ENCODE results near the gene SRC.

Gene SRC

GRCh38 chr20:37340998-37341397 lies 4.9 kb upstream of the SRC start:
- TF ChIP-seq TAF1 (IDR thresholded peaks at IDR 0.05; ENCODE audit: low read depth, low read length) = no peak
- TF ChIP-seq PAX5 (IDR thresholded peaks at IDR 0.05; ENCODE audit: insufficient read depth, low read length, severe bottlenecking) = no peak
- no peak for TF ChIP-seq POU2F2 (IDR thresholded peaks at IDR 0.05; ENCODE audit: low read depth, low read length)
- TF ChIP-seq SPI1 (IDR thresholded peaks at IDR 0.05; ENCODE audit: low read depth, low read length) = no peak
- TF ChIP-seq POLR2A (IDR thresholded peaks at IDR 0.05; ENCODE audit: low read depth, low read length) = no peak
- TF ChIP-seq POLR2AphosphoS5 (IDR thresholded peaks at IDR 0.05; ENCODE audit: low read depth, low read length) = no peak
- no peak for FAIRE-seq
- DNase-seq (ENCODE audit: insufficient read length, low spot score) = no peak

- TF ChIP-seq PAX5 (IDR thresholded peaks at IDR 0.05; ENCODE audit: insufficient read depth, low read length, severe bottlenecking) = no peak
- no peak for TF ChIP-seq SPI1 (IDR thresholded peaks at IDR 0.05; ENCODE audit: low read depth, low read length)
- TF ChIP-seq POLR2A (IDR thresholded peaks at IDR 0.05; ENCODE audit: low read depth, low read length) = no peak
- no peak for TF ChIP-seq POLR2AphosphoS5 (IDR thresholded peaks at IDR 0.05; ENCODE audit: low read depth, low read length)
- TF ChIP-seq TAF1 (IDR thresholded peaks at IDR 0.05; ENCODE audit: low read depth, low read length) = no peak
- no peak for TF ChIP-seq POU2F2 (IDR thresholded peaks at IDR 0.05; ENCODE audit: low read depth, low read length)
- no peak for FAIRE-seq
Measured at GRCh38 chr20:37341632-37342031, 4.3 kb upstream of the SRC start.

GRCh38 chr20:37342231-37343177 lies 3.4 kb upstream of the SRC start:
- no peak for DNase-seq (ENCODE audit: insufficient read length, low spot score)
- no peak for TF ChIP-seq TAF1 (IDR thresholded peaks at IDR 0.05; ENCODE audit: low read depth, low read length)
- FAIRE-seq = peak; percentile 38

More at GRCh38 chr20:37341632-37342031, 4.3 kb upstream of the SRC start:
- no peak for DNase-seq (ENCODE audit: insufficient read length, low spot score)

- DNase-seq (ENCODE audit: insufficient read length, low spot score) = no peak
- TF ChIP-seq POLR2AphosphoS5 (IDR thresholded peaks at IDR 0.05; ENCODE audit: low read depth, low read length) (no peak), POU2F2 (IDR thresholded peaks at IDR 0.05; ENCODE audit: low read depth, low read length) (no peak), POLR2A (IDR thresholded peaks at IDR 0.05; ENCODE audit: low read depth, low read length) (no peak), SPI1 (IDR thresholded peaks at IDR 0.05; ENCODE audit: low read depth, low read length) (no peak), PAX5 (IDR thresholded peaks at IDR 0.05; ENCODE audit: insufficient read depth, low read length, severe bottlenecking) (no peak), TAF1 (IDR thresholded peaks at IDR 0.05; ENCODE audit: low read depth, low read length) (no peak)
- FAIRE-seq = peak; percentile 45
Measured at GRCh38 chr20:37343212-37343993, 2.5 kb upstream of the SRC start.

GRCh38 chr20:37343994-37344355 lies 2.0 kb upstream of the SRC start:
- FAIRE-seq = no peak
- no peak for TF ChIP-seq POLR2A (IDR thresholded peaks at IDR 0.05; ENCODE audit: low read depth, low read length)
- no peak for TF ChIP-seq PAX5 (IDR thresholded peaks at IDR 0.05; ENCODE audit: insufficient read depth, low read length, severe bottlenecking)
- no peak for TF ChIP-seq POU2F2 (IDR thresholded peaks at IDR 0.05; ENCODE audit: low read depth, low read length)
- no peak for TF ChIP-seq POLR2AphosphoS5 (IDR thresholded peaks at IDR 0.05; ENCODE audit: low read depth, low read length)
- TF ChIP-seq TAF1 (IDR thresholded peaks at IDR 0.05; ENCODE audit: low read depth, low read length) = no peak
- no peak for TF ChIP-seq SPI1 (IDR thresholded peaks at IDR 0.05; ENCODE audit: low read depth, low read length)

GRCh38 chr20:37344506-37345338 lies 1.2 kb upstream of the SRC start:
- FAIRE-seq (peak; percentile 33), DNase-seq (ENCODE audit: insufficient read length, low spot score) (no peak)
- TF ChIP-seq SPI1 (IDR thresholded peaks at IDR 0.05; ENCODE audit: low read depth, low read length) = no peak
- TF ChIP-seq TAF1 (IDR thresholded peaks at IDR 0.05; ENCODE audit: low read depth, low read length) = no peak
- TF ChIP-seq PAX5 (IDR thresholded peaks at IDR 0.05; ENCODE audit: insufficient read depth, low read length, severe bottlenecking) = no peak
- no peak for TF ChIP-seq POLR2AphosphoS5 (IDR thresholded peaks at IDR 0.05; ENCODE audit: low read depth, low read length)
- TF ChIP-seq POLR2A (IDR thresholded peaks at IDR 0.05; ENCODE audit: low read depth, low read length) = no peak
- TF ChIP-seq POU2F2 (IDR thresholded peaks at IDR 0.05; ENCODE audit: low read depth, low read length) = no peak

More at GRCh38 chr20:37343994-37344355, 2.0 kb upstream of the SRC start:
- no peak for DNase-seq (ENCODE audit: insufficient read length, low spot score)

GRCh38 chr20:37346236-37346534 lies 245 bp downstream of the SRC start:
- TF ChIP-seq POLR2A (IDR thresholded peaks at IDR 0.05; ENCODE audit: low read depth, low read length) (no peak), POLR2AphosphoS5 (IDR thresholded peaks at IDR 0.05; ENCODE audit: low read depth, low read length) (no peak), SPI1 (IDR thresholded peaks at IDR 0.05; ENCODE audit: low read depth, low read length) (no peak), TAF1 (IDR thresholded peaks at IDR 0.05; ENCODE audit: low read depth, low read length) (no peak), POU2F2 (IDR thresholded peaks at IDR 0.05; ENCODE audit: low read depth, low read length) (no peak), PAX5 (IDR thresholded peaks at IDR 0.05; ENCODE audit: insufficient read depth, low read length, severe bottlenecking) (no peak)
- no peak for FAIRE-seq
- DNase-seq (ENCODE audit: insufficient read length, low spot score) = no peak

GRCh38 chr20:37346535-37347346 lies 801 bp downstream of the SRC start:
- DNase-seq (ENCODE audit: insufficient read length, low spot score) (no peak), FAIRE-seq (peak; percentile 68)
- TF ChIP-seq POLR2A (IDR thresholded peaks at IDR 0.05; ENCODE audit: low read depth, low read length) (no peak), SPI1 (IDR thresholded peaks at IDR 0.05; ENCODE audit: low read depth, low read length) (no peak), POLR2AphosphoS5 (IDR thresholded peaks at IDR 0.05; ENCODE audit: low read depth, low read length) (no peak)
